ENCODE results near the gene CSNK1E. TPM values are rescaled to one million over a fixed set of nuclear protein-coding genes. Genes with fewer than 3 reads are reported as not detected.

The CSNK1E gene
- total RNA-seq, 4 donors from 2014 or later = 142 to 258 (median 163) TPM

GRCh38 chr22:38304526-38304925 is 12.7 kb downstream of the CSNK1E start:
- no peak for DNase-seq (ENCODE audit: low spot score in 2 of 2)
- intact Hi-C loops (cut with DNase I; ENCODE audit: low total_unique reads) = no loop called here
- WGBS, 2 donors = 72 to 77% methylated on average over 13 of the region's 13 CpGs
- no peak overlapping the region for H3K4me3 ChIP-seq (ENCODE audit: low read depth, poor library complexity, severe bottlenecking)
- no peak for TF ChIP-seq POLR2A (IDR thresholded peaks at IDR 0.05)
- no peak for TF ChIP-seq CTCF (IDR thresholded peaks at IDR 0.05)

- no peak for DNase-seq (ENCODE audit: low spot score in 2 of 2)
- WGBS, 2 donors = 74% methylated on average over 5 of the region's 5 CpGs
- no peak for TF ChIP-seq CTCF (IDR thresholded peaks at IDR 0.05)
- TF ChIP-seq POLR2A (IDR thresholded peaks at IDR 0.05) = no peak
- intact Hi-C loops (cut with DNase I; ENCODE audit: low total_unique reads) = no loop called here
- no peak overlapping the region for H3K4me3 ChIP-seq (ENCODE audit: low read depth, poor library complexity, severe bottlenecking)
Observed at GRCh38 chr22:38303974-38304373, 13.3 kb downstream of the CSNK1E start.

- intact Hi-C loops (cut with DNase I; ENCODE audit: low total_unique reads) = no loop called here
- 91 to 94% methylated on average over 15 to 18 of the region's 19 CpGs for WGBS, 2 donors
- no peak for DNase-seq (ENCODE audit: low spot score in 2 of 2)
- no peak overlapping the region for H3K4me3 ChIP-seq (ENCODE audit: low read depth, poor library complexity, severe bottlenecking)
- TF ChIP-seq POLR2A (IDR thresholded peaks at IDR 0.05) (no peak), CTCF (IDR thresholded peaks at IDR 0.05) (no peak)
Observed at GRCh38 chr22:38302906-38303305, 14.3 kb downstream of the CSNK1E start.

GRCh38 chr22:38300946-38301345 is 16.3 kb downstream of the CSNK1E start:
- TF ChIP-seq CTCF (IDR thresholded peaks at IDR 0.05) = no peak
- no peak for TF ChIP-seq POLR2A (IDR thresholded peaks at IDR 0.05)
- DNase-seq (ENCODE audit: low spot score in 2 of 2) = no peak
- WGBS, 2 donors = 78 to 85% methylated on average over 3 of the region's 3 CpGs
- H3K4me3 ChIP-seq (ENCODE audit: low read depth, poor library complexity, severe bottlenecking) = no peak overlapping the region
- intact Hi-C loops (cut with DNase I; ENCODE audit: low total_unique reads) = no loop called here

GRCh38 chr22:38300197-38300945 is 16.9 kb downstream of the CSNK1E start:
- intact Hi-C loops (cut with DNase I; ENCODE audit: low total_unique reads) = no loop called here
- TF ChIP-seq CTCF (IDR thresholded peaks at IDR 0.05) (no peak), POLR2A (IDR thresholded peaks at IDR 0.05) (no peak)

GRCh38 chr22:38299770-38300102 is 17.5 kb downstream of the CSNK1E start:
- intact Hi-C loops (cut with DNase I; ENCODE audit: low total_unique reads) = no loop called here
- no peak overlapping the region for H3K4me3 ChIP-seq (ENCODE audit: low read depth, poor library complexity, severe bottlenecking)
- 55 to 70% methylated on average over 10 to 12 of the region's 12 CpGs for WGBS, 2 donors
- no peak for DNase-seq (ENCODE audit: low spot score in 2 of 2)
- no peak for TF ChIP-seq CTCF (IDR thresholded peaks at IDR 0.05)
- no peak for TF ChIP-seq POLR2A (IDR thresholded peaks at IDR 0.05)

More at GRCh38 chr22:38300197-38300945, 16.9 kb downstream of the CSNK1E start:
- no peak overlapping the region for H3K4me3 ChIP-seq (ENCODE audit: low read depth, poor library complexity, severe bottlenecking)
- WGBS, 2 donors = 70 to 71% methylated on average over 26 of the region's 26 CpGs
- no peak for DNase-seq (ENCODE audit: low spot score in 2 of 2)
